Right renal cortex interstitium (tissue), 3 donors: Measurements from ENCODE around the gene TPO. TPM values are rescaled to one million over a fixed set of nuclear protein-coding genes. Genes with fewer than 3 reads are reported as not detected.

Experiments
- DNase-seq, 3 donors: peaks; one replicate each; pipeline ENCODE4 v3.0.0-alpha.2; 2013; ENCODE audit warnings: low read depth in 3 of 3, low spot score in 2 of 3
- polyA plus RNA-seq, 3 donors: library from polyadenylated mRNA; unstranded; fragments of 120-200 nt; gene quantifications; one replicate each; pipeline ENCODE4 v1.2.1, GENCODE V29; 2013; ENCODE audit not compliant: insufficient read length in 3 of 3

Gene TPO
- polyA plus RNA-seq, 3 donors, result 0.07 to 0.08 TPM; not detected in 1

DNA sequence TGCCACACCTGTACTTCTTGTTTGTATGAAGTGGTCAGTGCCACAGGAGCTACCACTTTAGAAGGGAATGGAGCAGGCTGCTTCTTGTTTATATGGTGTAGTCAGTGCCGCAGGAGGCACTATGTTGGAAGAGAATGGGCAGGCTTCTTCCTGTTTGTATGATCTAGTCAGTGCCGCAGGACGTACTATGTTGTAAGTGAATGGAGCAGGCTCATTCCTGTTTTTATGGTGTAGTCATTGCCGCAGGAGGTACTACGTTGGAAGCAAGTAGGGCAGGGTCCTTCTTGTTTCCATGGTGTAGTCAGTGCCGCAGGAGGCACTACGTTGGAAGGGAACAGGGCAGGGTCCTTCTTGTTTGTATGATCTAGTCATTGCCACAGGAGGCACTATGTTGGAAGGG lies 27.3 kb downstream of the TPO start:
- DNase-seq, result no peak

DNA sequence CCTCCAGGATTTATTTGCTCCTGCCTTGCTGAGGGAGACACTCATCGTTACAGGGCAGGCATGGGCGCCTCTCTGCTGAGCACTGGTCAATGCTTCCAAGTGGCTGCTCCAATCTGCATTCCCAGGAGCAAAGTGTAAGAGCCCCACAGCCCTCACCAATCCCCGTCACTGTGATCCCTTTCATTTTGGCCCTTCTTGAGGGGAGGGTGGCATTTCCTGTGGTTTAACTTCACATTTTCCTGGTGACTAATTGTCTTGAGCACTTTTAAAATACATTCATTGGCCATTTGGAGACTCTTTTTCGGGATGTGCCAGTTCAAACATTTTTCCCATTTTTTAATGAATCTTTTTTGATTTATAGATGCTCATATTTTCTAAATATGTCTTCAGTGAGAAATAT lies 33.0 kb downstream of the TPO start:
- no peak for DNase-seq

DNA sequence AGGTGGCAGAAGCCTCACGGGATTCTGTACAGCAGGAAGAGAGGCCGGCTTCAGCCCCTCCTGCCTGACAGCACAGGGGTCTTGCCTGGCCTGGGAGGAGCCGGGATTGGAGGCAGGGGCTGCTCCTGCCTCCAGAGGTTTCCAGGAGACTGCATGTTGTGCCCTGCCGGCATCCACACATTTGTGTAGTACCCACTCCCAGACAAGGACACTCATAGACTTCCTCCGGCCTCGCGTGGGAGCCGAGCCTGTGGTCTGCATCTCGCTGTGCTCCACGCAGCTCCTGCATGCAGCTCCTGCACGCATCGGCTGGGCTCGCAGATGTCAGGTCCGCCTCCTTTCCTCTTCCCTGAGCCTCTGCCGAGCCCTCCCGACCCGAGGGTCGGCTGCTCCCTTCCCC lies 34.7 kb downstream of the TPO start:
- DNase-seq, result no peak

DNA sequence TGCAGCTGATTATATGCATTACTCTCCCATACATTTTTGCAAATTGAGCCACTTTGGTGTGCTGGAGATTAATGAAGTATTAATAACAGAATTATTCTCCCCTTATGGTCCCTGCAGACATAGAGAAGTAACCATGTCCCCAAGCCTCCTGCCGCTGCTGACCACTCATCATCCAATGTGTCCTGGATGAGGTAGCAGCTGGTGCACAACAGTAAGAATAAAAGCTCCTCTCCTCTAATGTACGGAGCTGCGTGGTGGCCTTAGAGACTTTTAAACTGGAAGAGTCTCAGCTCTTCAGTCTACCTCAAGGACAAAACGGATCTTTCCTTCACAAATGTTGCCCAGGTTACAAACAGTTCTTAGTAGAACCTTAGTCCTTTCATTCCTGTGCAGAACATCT lies 37.7 kb downstream of the TPO start:
- no peak for DNase-seq

DNA sequence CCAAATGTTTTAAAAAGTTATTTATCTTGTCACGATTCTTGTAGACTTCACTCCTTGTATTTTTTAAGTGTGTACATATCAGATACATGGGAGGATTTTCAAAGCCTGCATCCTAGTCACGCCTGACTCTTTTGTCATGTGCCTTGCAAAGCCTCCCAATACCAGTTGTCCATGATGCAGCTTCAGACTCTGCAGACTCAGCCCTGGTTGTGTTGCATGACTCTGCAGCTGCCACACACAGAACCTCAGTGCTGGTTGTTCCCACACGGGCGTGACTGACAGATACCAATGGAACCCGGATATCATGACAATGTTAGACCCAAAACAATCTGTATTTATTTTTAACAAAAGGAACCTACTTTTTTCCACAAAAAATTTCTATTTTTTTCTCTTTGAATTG lies 38.2 kb downstream of the TPO start:
- no peak for DNase-seq

DNA sequence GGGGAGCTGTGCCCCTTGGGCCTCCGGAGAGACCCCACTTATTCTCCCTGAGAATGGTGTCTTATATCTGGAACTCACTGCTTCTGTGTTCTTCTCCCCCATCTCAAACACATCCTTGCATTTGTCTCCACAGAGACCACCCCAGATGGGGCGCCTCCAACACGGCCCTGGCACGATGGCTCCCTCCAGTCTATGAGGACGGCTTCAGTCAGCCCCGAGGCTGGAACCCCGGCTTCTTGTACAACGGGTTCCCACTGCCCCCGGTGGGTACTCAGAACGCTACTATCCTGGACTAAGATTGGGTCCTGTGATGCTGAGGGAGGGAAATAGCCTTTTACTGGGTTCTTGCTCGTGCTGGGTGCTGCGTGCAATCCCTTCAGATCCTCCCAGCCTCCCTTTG lies 40.3 kb downstream of the TPO start:
- no peak for DNase-seq

DNA sequence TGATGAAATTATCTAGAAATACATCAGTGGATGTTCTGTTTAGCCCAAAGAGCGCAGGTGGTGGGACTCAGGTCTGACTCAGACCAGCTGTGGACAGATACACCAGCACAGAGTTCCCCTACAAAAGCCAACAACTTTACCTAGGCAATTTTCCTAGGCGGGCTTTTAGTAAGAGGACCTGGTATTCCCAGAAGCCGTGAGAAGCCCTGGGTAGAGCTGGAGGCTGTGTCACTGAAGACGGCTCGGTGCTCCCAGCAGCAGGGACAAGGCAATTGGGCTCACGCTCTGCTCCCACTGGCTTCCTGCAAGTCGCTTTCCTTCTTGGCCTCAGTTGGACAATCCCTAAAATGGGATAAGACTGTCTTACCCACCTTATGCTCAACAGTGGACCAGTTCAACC lies 41.1 kb downstream of the TPO start:
- DNase-seq, result no peak

DNA sequence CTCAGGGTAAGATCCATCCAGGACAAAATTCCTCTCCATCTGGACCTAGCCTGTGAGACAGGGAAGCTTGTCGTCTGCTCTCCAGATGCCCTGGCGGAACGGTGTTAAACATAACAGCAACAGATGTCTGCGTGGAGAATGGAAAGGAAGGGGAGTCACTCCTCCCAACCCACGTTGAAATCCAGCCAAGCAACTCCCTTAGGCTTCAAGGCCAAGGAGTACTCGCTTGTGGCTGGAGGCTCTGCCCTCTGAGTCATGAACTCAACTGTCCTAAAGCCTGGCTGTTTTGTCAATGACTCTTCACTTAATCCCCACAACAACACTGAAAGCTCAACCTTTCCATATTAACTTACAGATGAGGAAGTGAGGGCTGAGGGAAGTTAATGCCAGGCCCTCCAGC lies 42.2 kb downstream of the TPO start:
- DNase-seq, result no peak

DNA sequence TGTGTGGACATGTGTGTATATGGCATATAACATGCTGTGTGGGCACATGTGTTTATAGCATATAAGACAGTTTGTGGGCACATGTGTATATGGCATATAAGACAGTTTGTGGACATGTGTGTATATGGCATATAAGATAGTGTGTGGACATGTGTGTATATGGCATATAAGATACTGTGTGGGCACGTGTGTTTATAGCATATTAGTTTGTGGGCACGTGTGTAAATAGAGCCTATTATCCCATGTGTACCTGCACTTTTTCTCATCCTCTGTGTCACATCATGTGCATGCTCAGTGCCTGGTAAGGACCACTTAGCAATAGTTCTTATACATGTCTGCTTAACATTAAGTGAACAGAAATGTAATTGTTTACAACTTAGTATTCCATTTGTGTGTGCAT lies 45.2 kb downstream of the TPO start:
- DNase-seq, result no peak

DNA sequence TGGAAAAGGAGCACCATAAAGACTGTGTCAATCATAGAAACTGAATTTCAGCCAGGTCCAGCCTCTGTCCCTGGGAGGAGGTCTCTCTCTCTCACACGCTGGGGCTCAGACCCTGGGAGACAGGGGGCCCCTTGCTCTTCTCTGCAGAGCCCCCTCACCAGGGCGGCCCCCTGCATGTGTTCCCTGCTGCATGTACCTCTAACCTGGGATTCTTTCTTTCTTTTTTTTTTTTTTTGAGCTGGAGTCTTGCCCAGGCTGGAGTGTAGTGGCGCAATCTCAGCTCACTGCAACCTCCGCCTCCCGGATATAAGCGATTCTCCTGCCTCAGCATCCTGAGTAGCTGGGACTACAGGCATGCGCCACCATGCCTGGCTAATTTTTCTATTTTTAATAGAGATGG lies 46.5 kb downstream of the TPO start:
- no peak for DNase-seq

DNA sequence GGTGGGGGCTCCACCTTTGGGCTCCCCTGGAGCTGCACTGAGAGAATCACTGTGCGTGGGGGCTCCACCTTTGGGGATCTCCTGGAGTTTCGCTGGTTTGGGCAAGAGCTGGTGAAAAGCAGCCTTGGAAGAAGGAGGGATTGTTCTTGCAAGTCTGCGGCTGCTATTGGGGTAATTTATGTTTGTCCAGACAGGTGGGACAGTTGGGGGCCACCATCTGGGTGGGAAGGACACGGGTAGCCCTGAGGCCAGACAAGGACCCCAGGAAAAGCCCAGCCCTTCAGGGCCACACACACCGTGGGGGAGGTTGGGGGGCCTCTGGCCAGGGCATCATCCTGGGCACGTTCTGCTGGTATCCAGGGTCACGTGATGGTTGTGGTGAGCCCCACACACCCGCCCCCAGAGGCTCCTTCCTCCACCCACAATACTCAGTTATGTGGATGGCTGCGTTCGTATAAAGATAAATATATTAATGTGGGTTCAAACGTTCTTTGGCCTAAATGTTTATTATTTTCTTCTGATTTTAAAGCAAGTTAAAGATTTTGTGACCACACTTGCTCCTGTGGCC lies 47.7 kb downstream of the TPO start:
- no peak for DNase-seq

DNA sequence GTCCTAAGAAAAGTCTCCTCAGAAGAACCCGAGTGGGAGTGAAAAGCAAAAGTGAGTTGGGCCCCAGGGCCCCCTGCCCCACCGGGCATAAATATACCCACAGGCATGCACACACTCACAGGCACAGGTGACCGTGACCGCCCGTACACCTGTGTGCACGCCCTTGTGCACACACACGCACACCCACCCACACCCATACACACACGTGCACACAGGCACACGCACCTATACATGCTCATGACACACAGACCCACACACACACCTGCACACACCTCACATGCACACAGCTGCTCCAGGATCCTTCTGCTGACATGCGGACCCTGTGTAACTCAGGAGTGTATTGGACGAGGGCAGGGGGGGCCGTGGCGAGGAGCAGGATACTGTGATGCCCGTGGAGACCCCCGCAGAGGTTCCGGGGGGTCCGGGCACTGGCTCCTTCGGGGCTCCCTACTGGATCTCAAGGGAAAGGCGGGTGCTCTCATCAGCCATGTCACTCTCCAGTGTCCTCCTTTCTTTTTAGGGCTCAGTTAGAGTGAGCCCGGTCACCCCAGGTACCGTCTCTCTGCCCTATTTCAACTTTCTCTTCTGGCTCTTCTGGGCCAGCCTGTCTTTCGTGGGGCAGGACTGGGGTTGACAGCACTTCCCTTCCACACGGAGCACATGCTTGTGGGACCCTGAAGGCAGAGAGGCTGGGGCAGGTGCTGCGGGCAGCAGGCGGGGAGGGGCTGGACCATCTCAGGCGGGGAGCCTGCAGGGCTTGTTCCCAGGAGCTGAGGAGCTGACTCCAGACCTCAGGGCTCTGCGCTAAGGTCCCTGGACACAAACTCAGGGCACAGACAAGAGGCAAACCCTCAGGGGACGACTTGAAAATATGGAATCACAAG lies 48.5 kb downstream of the TPO start:
- DNase-seq, result no peak

DNA sequence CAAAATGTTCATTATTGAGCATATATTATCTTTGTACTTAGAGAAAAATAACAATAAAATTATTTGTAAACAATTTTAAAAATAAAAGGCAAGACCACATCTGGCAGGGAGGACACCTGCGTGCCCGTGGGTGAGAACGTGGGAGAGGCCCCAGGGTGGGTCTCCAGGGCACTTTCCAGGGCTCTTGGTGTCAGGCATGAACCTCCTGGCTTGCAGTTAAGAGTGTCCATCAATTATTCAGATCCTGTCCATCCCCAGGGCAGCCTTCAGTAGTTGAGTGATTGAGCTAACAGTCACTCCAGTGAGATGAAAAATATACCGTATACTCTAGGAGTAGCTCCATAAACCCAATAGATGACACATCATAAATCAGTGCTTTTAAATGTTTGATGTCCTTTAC lies 49.7 kb downstream of the TPO start:
- DNase-seq, result no peak

DNA sequence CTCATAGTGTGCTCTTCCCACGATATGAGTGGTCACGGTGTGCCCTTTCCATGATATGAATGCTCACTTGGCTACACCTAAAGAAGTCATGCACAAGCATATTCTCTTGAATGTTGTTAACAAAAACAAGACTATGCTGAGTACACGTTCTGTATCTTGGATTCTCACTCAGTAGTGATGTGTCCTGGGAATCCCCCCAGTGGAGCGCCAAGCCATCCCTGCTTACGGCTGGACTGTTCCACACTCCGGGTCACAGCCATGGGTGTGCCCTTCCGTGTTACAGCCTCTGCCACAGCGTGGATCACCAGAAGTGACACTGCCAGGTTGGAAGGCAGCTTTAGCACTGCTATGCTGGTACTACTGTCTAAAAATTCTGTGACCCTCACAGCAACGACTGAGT lies 59.1 kb downstream of the TPO start:
- DNase-seq, result no peak

DNA sequence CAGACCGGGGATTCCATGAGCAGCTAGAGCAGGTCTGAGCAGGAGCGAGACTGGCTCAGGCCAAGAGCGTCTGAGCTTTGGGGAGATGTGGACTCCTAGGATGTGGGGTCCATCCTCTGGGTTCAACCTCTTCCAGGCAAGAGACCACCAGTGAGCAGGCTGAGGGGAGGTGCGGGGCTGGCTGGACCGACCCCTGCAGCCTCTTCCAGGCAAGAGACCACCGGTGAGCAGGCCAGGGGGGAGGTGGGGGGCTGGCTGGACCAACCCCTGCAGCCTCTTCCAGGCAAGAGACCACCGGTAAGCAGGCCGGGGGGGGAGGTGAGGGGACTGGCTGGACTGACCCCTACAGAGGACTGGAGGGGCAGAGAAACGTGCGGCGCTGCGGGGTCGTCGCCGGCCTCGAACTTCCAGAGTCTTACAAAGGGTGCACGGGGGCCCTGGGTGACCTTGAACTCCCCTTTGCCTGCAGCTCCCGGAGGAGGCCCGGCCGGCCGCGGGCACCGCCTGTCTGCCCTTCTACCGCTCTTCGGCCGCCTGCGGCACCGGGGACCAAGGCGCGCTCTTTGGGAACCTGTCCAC lies 63.4 kb downstream of the TPO start:
- DNase-seq, result no peak

DNA sequence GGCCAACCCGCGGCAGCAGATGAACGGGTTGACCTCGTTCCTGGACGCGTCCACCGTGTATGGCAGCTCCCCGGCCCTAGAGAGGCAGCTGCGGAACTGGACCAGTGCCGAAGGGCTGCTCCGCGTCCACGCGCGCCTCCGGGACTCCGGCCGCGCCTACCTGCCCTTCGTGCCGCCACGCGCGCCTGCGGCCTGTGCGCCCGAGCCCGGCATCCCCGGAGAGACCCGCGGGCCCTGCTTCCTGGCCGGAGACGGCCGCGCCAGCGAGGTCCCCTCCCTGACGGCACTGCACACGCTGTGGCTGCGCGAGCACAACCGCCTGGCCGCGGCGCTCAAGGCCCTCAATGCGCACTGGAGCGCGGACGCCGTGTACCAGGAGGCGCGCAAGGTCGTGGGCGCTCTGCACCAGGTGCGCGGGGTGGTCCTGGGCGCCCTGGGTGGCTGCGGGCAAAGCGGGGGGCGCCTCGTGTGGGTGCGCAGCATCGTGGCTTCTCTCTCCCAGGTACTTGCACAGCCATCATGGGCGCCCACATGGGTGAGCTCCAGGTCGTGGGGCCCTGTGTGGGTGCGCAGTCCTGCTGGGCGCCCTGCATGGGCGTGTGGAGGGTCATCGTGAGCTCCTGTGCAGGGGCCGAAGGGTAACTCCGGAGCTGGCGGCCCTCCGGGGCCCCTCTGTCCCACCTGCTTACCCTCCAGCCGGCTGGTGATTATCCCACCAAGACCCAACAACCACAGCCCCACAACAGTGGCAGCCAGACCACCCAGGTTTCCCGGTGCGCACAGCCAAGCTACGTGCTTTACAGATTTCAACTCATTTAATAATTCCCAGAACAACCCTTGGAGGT lies 64.2 kb downstream of the TPO start:
- no peak for DNase-seq

DNA sequence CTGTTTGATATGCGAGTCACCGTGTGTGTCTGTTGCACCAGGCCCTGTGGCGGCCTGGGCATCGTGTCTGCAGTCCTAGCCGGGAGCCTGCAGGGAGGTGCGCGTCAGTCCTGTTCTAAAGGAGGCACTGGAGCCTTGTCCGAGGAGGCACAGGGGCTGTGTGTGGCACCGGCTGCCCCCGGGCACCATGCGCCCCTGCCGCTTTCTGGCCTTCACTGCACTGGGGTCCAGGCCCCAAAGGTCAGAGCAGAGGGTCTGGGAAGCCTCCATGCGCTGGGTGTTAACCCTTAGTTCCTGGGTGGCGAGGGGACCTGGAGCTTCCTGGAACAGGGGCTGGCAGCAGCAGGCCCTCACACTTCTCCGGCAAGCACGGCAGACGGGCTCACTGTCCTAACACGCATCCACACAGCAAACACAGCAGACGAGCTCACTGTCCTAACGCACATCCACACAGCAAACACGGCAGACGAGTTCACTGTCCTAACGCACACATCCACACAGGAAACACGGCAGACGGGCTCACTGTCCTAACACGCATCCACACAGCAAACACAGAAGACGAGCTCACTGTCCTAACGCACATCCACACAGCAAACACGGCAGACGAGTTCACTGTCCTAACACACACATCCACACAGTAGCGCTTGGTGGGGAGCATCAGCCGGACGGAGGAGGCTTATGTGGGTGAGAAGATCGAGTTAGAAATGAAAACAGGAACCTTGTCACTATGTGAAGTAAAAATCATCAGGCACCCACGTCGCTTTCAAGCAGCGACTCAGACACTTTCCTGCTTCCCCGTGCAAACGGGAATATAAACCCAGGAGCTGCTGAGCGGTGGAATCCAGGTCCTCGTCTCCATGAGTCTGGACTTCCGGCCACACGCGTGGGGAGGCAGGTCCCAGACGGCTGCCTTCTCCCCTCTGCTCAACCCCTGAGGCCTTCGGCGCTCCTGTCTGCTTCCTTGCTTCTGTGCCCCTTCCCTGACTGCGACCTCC lies 65.3 kb downstream of the TPO start:
- DNase-seq, result no peak

DNA sequence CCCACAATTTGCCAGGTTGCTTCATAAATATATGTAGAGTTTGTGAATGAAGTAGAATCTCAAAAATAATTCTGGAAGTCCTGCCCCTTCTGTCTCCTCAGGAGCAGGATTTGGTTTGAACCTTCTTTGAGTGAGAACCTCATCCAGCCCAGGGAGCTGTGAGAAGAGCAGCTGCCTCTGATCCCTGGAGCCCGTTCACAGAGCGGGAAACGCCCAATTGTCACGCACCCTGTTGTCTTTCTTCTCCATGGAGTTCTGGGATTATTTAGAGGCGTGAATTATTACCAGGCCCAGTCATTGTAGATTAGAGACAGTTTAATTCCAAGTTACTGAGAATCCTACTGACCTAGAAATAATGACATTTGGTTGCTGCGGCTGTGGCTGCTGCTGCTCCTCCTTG lies 66.1 kb downstream of the TPO start:
- DNase-seq, result no peak

DNA sequence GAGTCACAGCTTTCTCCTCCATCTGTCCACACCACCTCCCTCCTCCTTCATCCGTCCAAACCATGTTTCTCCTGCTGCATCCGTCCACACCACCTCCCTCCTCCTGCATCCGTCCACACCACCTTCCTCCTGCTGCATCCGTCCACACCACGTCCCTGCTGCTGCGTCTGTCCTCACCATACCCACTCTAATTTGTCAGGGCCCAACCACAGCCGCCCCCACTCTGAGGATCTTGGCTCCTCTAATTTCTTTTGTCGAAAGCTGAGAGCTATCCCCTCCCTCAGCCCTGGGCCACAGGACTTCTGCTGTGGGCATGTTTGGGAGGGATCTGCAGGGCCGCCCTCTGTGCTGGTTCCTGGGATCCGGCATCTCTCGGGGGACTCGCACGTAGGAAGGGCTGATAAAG lies 67.4 kb downstream of the TPO start:
- DNase-seq, result no peak
